Fibroblast of villous mesenchyme (primary cell): ENCODE measurements around the gene SRP68. TPM values are rescaled to one million over a fixed set of nuclear protein-coding genes. Genes with fewer than 3 reads are reported as not detected.

Experiments
- DNase-seq: peaks from one replicate; pipeline ENCODE4 v3.0.0-alpha.2; 2010; ENCODE audit warnings: low read depth
- H3K4me3 ChIP-seq: 2 replicates; pipeline ENCODE4 v1.5.1; 2011; ENCODE audit warnings: low read depth, mild to moderate bottlenecking, low read length
- CTCF ChIP-seq: IDR thresholded peaks from 2 replicates; pipeline ENCODE4 v1.5.1; 2012; ENCODE audit warnings: low read depth, mild to moderate bottlenecking, low read length; ENCODE audit not compliant: insufficient read depth
- total RNA-seq: library from RNA; depleted of rRNA; stranded (reverse); fragments of >200 nt; gene quantifications from 2 replicates; pipeline ENCODE4 v1.2.3, GENCODE V29; 2012

The SRP68 gene
- total RNA-seq, 1 donor: 42.3 TPM

GRCh38 chr17:76089680-76090516 lies 17.6 kb upstream of the SRP68 start:
- no peak for TF ChIP-seq CTCF
- no peak for DNase-seq
- no peak overlapping the region for H3K4me3 ChIP-seq

DNA sequence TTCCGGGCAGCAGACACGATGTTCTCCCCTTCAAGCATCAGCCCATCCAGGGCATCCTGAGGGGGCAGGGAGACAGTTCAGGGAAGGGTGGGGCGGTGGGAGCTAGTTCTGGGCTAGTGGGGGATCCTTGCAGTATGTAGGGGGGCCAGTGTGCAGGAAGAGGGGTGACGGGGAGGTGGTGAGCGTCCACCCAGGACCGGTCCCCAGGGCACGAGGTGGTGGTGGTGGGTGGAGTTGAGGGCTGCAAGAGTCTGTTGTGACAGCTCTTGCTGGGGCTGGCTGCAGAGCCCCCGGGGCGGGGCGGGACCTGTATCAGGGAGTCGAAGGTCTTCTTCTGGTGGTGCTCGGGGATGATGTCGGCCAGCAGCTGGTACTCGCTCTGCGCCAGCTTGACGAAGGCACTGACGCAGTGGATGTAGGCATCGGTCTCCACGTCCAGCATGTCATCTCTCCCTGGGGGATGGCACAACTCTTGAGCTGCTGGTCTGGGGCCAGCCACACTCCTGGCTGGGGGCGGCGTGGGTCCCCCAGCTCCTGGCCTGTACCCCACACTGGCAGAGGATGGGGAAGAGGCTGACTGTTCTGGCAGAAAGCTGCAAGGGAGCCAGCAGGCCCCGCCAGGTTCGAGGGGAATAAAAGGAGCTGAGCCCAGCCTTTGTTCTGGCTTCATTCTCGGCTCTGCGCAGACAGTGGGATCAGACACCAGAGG lies 16.7 kb upstream of the SRP68 start:
- no peak overlapping the region for H3K4me3 ChIP-seq
- no peak for TF ChIP-seq CTCF
- no peak for DNase-seq

DNA sequence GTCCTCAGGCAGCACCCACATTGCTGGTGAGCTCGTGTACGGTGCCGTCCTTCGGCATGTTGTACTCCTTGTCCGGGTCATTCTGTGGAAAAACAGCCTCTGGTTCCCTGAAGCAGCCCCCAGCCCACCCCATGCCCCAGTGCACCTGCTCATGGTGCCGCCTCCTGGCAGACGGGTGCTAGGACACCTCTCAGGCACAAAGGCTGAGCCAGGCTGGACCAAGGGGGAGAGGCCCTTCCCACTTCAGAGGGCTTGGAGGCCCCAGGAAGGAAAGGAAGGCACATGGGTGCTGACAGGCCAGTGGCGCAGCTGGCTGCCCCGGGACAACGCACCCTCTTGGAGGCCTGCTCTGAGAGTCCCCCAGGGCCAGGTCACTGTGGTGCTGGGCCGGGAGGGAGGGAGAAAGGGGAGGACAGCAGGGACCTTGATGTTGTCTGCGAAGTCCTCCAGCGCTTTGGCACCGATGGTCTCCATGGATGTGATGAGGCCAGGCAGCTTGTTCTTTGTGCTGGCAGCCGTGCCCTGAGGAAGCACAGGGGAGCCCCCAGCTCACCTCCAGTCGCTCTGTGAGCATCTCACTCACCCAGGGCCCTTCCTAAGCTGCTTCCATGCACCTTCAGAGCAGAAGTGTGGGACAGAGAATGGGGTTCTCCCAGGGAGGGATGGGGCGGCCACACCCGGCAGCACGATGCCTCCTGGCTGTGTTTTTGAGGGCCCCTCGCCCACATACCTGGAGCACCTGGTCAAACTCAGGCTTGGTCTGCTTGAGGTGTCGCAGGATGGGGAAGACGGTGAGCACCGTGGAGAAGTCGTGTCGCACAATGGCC lies 15.9 kb upstream of the SRP68 start:
- no peak for DNase-seq
- no peak overlapping the region for H3K4me3 ChIP-seq
- no peak for TF ChIP-seq CTCF

DNA sequence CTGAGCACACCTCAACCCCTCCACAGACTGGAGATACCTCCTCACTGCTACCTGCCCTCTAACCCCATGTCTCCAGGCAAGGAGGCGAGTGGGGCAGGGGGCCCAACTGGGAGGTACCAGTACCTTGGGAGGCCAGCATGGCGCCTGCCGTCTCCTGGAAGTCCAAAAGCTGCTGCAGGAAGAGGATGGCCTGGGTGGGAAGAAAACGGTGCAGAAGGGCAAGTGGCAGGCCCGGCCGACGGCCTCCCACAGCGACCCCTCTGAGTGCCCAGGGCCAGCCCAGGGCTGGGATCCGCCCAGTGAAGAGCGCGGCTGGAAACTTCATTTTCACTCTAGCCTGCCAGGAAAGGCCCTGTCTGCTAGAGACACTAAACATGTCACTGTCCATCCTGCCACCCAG lies 15.2 kb upstream of the SRP68 start:
- H3K4me3 ChIP-seq: no peak overlapping the region
- no peak for TF ChIP-seq CTCF
- DNase-seq: no peak

DNA sequence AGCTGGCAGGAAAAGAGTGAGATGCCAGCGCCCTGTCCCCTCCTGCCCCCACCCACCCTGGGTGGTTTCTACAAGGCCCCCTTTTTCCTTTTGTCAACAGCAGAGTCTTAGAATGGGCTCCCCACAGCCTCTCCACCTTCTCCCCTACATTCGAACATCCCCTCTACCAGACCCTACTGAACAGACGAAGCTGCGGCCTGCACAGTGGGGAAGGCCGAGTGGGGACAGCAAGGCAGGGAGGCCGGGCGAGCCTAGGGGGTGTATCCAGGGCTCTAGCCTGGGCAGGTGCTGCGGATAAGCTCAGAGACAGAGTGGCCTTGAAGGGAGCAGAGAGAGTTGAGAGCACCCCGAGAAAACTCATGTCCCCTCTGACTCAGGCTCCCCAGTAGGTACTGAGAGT lies 14.1 kb upstream of the SRP68 start:
- no peak for TF ChIP-seq CTCF
- DNase-seq: no peak

GRCh38 chr17:76085731-76086366 lies 13.5 kb upstream of the SRP68 start:
- no peak for DNase-seq
- no peak for TF ChIP-seq CTCF
- no peak overlapping the region for H3K4me3 ChIP-seq

More for the DNA sequence above, 14.1 kb upstream of the SRP68 start:
- H3K4me3 ChIP-seq: no peak overlapping the region
